Urinary bladder (tissue), 4 donors: ENCODE results near the gene TTLL1. TPM values are rescaled to one million over a fixed set of nuclear protein-coding genes. Genes with fewer than 3 reads are reported as not detected.

ENCODE experiments used
- DNase-seq: peaks from one replicate; pipeline ENCODE4 v3.0.0-alpha.2; 2015; ENCODE audit errors: extremely low spot score
- H3K27ac ChIP-seq: one replicate; pipeline ENCODE4 v1.5.1; 2013; ENCODE audit warnings: low read depth, mild to moderate bottlenecking, moderate library complexity
- H3K36me3 ChIP-seq: one replicate; pipeline ENCODE4 v1.6.1; 2013; ENCODE audit warnings: mild to moderate bottlenecking, moderate library complexity; ENCODE audit not compliant: insufficient read depth
- H3K4me1 ChIP-seq: one replicate; pipeline ENCODE4 v1.6.1; 2013; ENCODE audit warnings: mild to moderate bottlenecking, moderate library complexity; ENCODE audit not compliant: insufficient read depth
- H3K4me3 ChIP-seq: one replicate; pipeline ENCODE4 v1.5.1; 2013; ENCODE audit warnings: low read depth, low read length
- WGBS: extraction: QIAGEN DNeasy Blood & Tissue Kit; methylation state at CpG from one replicate; pipeline ENCODE4 v1.1.7; 2013; 5-methylcytosine and 5-hydroxymethylcytosine counted together
- polyA plus RNA-seq: library from polyadenylated mRNA; stranded (reverse); fragments of 200-250 nt; gene quantifications from one replicate; pipeline ENCODE4 v1.2.3, GENCODE V29; 2013
- total RNA-seq: library from RNA; depleted of rRNA; stranded (reverse); fragments of >200 nt; gene quantifications from one replicate; pipeline ENCODE4 v1.2.3, GENCODE V29; 2014
- donor health status: healthy with polysubstance abuse.
- donor health status: healthy.

The TTLL1 gene
- total RNA-seq (7.6 TPM), polyA plus RNA-seq (8.9 TPM)

GRCh38 chr22:43088984-43089717, at the start of gene TTLL1:
TSS of gene TTLL1 (minus strand) at chr22:43089391. CDS start at chr22:43075586, 13,805 bp downstream.
- Histone ChIP-seq H3K36me3 (no peaks in the 10 kb centered on the region), H3K4me3 (peak within 1 kb of the TSS; percentile 73), H3K4me1 (no peaks in the 10 kb centered on the region), H3K27ac (no peak within 1 kb of the TSS)
- DNase-seq, result peak; percentile 54
- WGBS, result 4% methylated on average over 64 of the region's 64 CpGs

- H3K4me1 ChIP-seq, result no peaks in the 10 kb centered on the region
- no peak for DNase-seq
- H3K27ac ChIP-seq, result no peak overlapping the region
- no peaks in the 10 kb centered on the region for H3K36me3 ChIP-seq
- H3K4me3 ChIP-seq, result no peak overlapping the region
- WGBS, result 76% methylated on average over 10 of the region's 10 CpGs
These were observed 47.6 kb upstream of the TTLL1 start for GRCh38 chr22:43136801-43137200.

GRCh38 chr22:43136255-43136654, 47.1 kb upstream of the TTLL1 start:
- DNase-seq, result no peak
- no peaks in the 10 kb centered on the region for H3K36me3 ChIP-seq
- no peak overlapping the region for H3K27ac ChIP-seq
- 44% methylated on average over 9 of the region's 9 CpGs for WGBS
- H3K4me1 ChIP-seq, result no peaks in the 10 kb centered on the region
- no peak overlapping the region for H3K4me3 ChIP-seq

- WGBS, result 90% methylated on average over 5 of the region's 5 CpGs
- no peak overlapping the region for H3K27ac ChIP-seq
- no peak for DNase-seq
- H3K36me3 ChIP-seq, result no peaks in the 10 kb centered on the region
- H3K4me3 ChIP-seq, result no peak overlapping the region
- no peaks in the 10 kb centered on the region for H3K4me1 ChIP-seq
These were observed 46.4 kb upstream of the TTLL1 start for GRCh38 chr22:43135565-43135964.

GRCh38 chr22:43134553-43134952, 45.4 kb upstream of the TTLL1 start:
- H3K27ac ChIP-seq, result no peak overlapping the region
- no peak for DNase-seq
- WGBS, result 97% methylated on average over 4 of the region's 4 CpGs
- no peak overlapping the region for H3K4me3 ChIP-seq
- H3K36me3 ChIP-seq, result no peaks in the 10 kb centered on the region
- H3K4me1 ChIP-seq, result no peaks in the 10 kb centered on the region

- 93% methylated on average over 9 of the region's 9 CpGs for WGBS
- Histone ChIP-seq H3K27ac (no peak overlapping the region), H3K36me3 (no peaks in the 10 kb centered on the region), H3K4me3 (no peak overlapping the region), H3K4me1 (no peaks in the 10 kb centered on the region)
- no peak for DNase-seq
These were observed 44.2 kb upstream of the TTLL1 start for GRCh38 chr22:43133401-43133800.

GRCh38 chr22:43131773-43132501, 42.7 kb upstream of the TTLL1 start:
- Histone ChIP-seq H3K4me3 (no peak overlapping the region), H3K27ac (no peak overlapping the region), H3K4me1 (no peaks in the 10 kb centered on the region), H3K36me3 (no peaks in the 10 kb centered on the region)
- DNase-seq, result no peak
- 89% methylated on average over 17 of the region's 17 CpGs for WGBS

GRCh38 chr22:43129426-43130425, 40.5 kb upstream of the TTLL1 start:
- no peaks in the 10 kb centered on the region for H3K4me1 ChIP-seq
- H3K4me3 ChIP-seq, result no peak overlapping the region
- no peak for DNase-seq
- H3K27ac ChIP-seq, result no peak overlapping the region
- H3K36me3 ChIP-seq, result no peaks in the 10 kb centered on the region
- WGBS, result 59% methylated on average over 16 of the region's 16 CpGs

- 58% methylated on average over 20 of the region's 20 CpGs for WGBS
- H3K4me1 ChIP-seq, result no peaks in the 10 kb centered on the region
- no peak overlapping the region for H3K4me3 ChIP-seq
- DNase-seq, result no peak
- H3K27ac ChIP-seq, result no peak overlapping the region
- H3K36me3 ChIP-seq, result no peaks in the 10 kb centered on the region
These were observed 39.8 kb upstream of the TTLL1 start for GRCh38 chr22:43128928-43129424.

GRCh38 chr22:43128116-43128515, 38.9 kb upstream of the TTLL1 start:
- 67% methylated on average over 13 of the region's 13 CpGs for WGBS
- Histone ChIP-seq H3K4me1 (no peaks in the 10 kb centered on the region), H3K27ac (no peak overlapping the region), H3K36me3 (no peaks in the 10 kb centered on the region), H3K4me3 (no peak overlapping the region)
- no peak for DNase-seq

- no peak for DNase-seq
These were observed 38.1 kb upstream of the TTLL1 start for GRCh38 chr22:43127166-43127908.

GRCh38 chr22:43126501-43127165, 37.4 kb upstream of the TTLL1 start:
- Histone ChIP-seq H3K4me3 (no peak overlapping the region), H3K4me1 (no peaks in the 10 kb centered on the region), H3K36me3 (no peaks in the 10 kb centered on the region), H3K27ac (no peak overlapping the region)
- WGBS, result 48% methylated on average over 5 of the region's 5 CpGs
- no peak for DNase-seq

More at GRCh38 chr22:43127166-43127908, 38.1 kb upstream of the TTLL1 start:
- H3K4me1 ChIP-seq, result no peaks in the 10 kb centered on the region
- WGBS, result 84% methylated on average over 17 of the region's 17 CpGs
- no peaks in the 10 kb centered on the region for H3K36me3 ChIP-seq
- no peak overlapping the region for H3K27ac ChIP-seq
- H3K4me3 ChIP-seq, result no peak overlapping the region
